SK-N-MC (cell line): ENCODE data around the gene DNAAF8.

ENCODE experiments used
- EZH2 ChIP-seq: fragments of 200-600 bp; sonication (generic); IDR thresholded peaks from one replicate; pipeline ENCODE4 v1.6.1; 2017; ENCODE audit warnings: antibody characterized with exemption
- FOXP2 ChIP-seq: optimal IDR thresholded peaks from 2 replicates; pipeline ENCODE3; 2011; ENCODE audit warnings: mild to moderate bottlenecking, moderate library complexity; ENCODE audit not compliant: insufficient read depth; ENCODE audit errors: extremely low read length, control extremely low read depth
- POLR2AphosphoS5 ChIP-seq: IDR thresholded peaks from 2 replicates; pipeline ENCODE4 v1.6.1; 2012; ENCODE audit warnings: mild to moderate bottlenecking, low read depth, low read length, borderline replicate concordance

DNA sequence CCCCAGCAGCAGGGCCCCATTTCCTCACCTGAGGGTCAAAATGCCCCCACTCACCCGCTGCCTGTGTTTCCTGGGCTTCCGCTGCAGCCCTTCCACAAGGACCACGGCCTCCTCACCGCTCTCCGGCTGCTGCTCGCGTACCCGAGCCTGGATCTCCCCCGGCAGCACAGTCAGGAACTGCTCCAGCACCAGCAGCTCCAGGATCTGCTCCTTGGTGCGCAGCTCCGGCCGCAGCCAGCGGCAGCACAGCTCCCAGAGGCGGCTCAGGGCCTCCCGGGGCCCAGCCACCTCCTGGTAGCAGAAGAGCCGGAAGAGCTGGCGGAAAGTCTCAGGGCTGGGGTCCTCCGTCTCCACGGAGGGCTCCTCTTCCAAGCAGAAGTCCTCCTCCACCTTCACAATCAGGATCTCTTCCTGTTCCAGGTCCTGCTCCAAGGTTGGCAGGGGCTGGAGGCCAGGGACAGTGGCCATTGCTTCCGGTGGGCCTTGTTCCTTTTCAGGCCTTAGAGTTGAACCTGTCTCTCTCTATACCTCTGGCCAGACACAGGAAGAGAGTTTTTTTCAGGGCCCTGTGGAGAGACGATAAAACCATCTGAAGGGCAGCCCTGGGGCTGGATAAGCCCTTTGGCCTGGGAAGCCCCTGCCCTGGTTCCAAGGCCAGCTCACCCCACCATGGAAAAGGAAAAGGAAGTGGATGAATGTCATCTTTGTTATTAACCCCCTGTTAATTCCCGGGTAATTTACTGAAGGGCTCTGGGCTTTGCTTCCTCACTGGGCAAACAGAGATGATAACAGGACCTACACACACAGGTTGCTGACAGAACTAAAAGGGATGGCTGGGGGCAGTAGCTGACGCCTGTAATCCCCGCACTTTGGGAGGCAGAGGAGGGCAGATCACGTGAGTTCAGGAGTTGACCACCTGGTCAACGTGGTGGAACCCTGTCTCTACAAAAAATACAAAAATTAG lies 31.5 kb downstream of the DNAAF8 start:
- TF ChIP-seq EZH2: no peak
- no peak for TF ChIP-seq POLR2AphosphoS5
- TF ChIP-seq FOXP2: no peak
